Measurements from ENCODE around the gene TRAPPC2L. TPM values are rescaled to one million over a fixed set of nuclear protein-coding genes. Genes with fewer than 3 reads are reported as not detected.

Gene TRAPPC2L
- total and polyA plus RNA-seq, 2 experiments from 2014 or later: 30.9 to 114 TPM

- H3K27me3 ChIP-seq: no peaks in the 10 kb centered on the region
- no peaks in the 10 kb centered on the region for H3K36me3 ChIP-seq
- H3K4me3 ChIP-seq: no peak overlapping the region
- TF ChIP-seq CTCF (IDR thresholded peaks at IDR 0.05; ENCODE audit: low read depth, low read length): no peak
- no peaks in the 10 kb centered on the region for H3K9me3 ChIP-seq (ENCODE audit: low read depth)
- peaks cover 11% of the 10 kb centered on the region for H3K4me1 ChIP-seq (ENCODE audit: low read depth)
- H3K27ac ChIP-seq: no peak overlapping the region
- DNase-seq (ENCODE audit: low read depth in 1 of 2, low spot score in 1 of 2): no peak
Measured at GRCh38 chr16:88883946-88884345, 27.0 kb downstream of the TRAPPC2L start.

GRCh38 chr16:88884569-88885271, 27.8 kb downstream of the TRAPPC2L start:
- Histone ChIP-seq H3K27ac (no peak overlapping the region), H3K27me3 (no peaks in the 10 kb centered on the region), H3K9me3 (ENCODE audit: low read depth) (no peaks in the 10 kb centered on the region), H3K4me3 (no peak overlapping the region), H3K4me1 (ENCODE audit: low read depth) (peaks cover 11% of the 10 kb centered on the region), H3K36me3 (no peaks in the 10 kb centered on the region)
- TF ChIP-seq CTCF (IDR thresholded peaks at IDR 0.05; ENCODE audit: low read depth, low read length): no peak
- no peak for DNase-seq (ENCODE audit: low read depth in 1 of 2, low spot score in 1 of 2)

GRCh38 chr16:88885693-88886280, 28.9 kb downstream of the TRAPPC2L start:
- H3K27ac ChIP-seq: no peak overlapping the region
- no peaks in the 10 kb centered on the region for H3K36me3 ChIP-seq
- DNase-seq (ENCODE audit: low read depth in 1 of 2, low spot score in 1 of 2): no peak
- no peaks in the 10 kb centered on the region for H3K9me3 ChIP-seq (ENCODE audit: low read depth)
- H3K27me3 ChIP-seq: no peaks in the 10 kb centered on the region
- no peak overlapping the region for H3K4me3 ChIP-seq
- no peak for TF ChIP-seq CTCF (IDR thresholded peaks at IDR 0.05; ENCODE audit: low read depth, low read length)
- H3K4me1 ChIP-seq (ENCODE audit: low read depth): peaks cover 4% of the 10 kb centered on the region

GRCh38 chr16:88886420-88886844, 29.5 kb downstream of the TRAPPC2L start:
- Histone ChIP-seq H3K9me3 (ENCODE audit: low read depth) (no peaks in the 10 kb centered on the region), H3K27me3 (no peaks in the 10 kb centered on the region), H3K36me3 (no peaks in the 10 kb centered on the region), H3K4me1 (ENCODE audit: low read depth) (no peaks in the 10 kb centered on the region), H3K27ac (no peak overlapping the region), H3K4me3 (no peak overlapping the region)
- no peak for TF ChIP-seq CTCF (IDR thresholded peaks at IDR 0.05; ENCODE audit: low read depth, low read length)
- DNase-seq (ENCODE audit: low read depth in 1 of 2, low spot score in 1 of 2): no peak

- H3K27me3 ChIP-seq: no peaks in the 10 kb centered on the region
- TF ChIP-seq CTCF (IDR thresholded peaks at IDR 0.05; ENCODE audit: low read depth, low read length): no peak
- H3K4me3 ChIP-seq: no peak overlapping the region
- no peaks in the 10 kb centered on the region for H3K9me3 ChIP-seq (ENCODE audit: low read depth)
- H3K27ac ChIP-seq: no peak overlapping the region
- no peaks in the 10 kb centered on the region for H3K36me3 ChIP-seq
- DNase-seq (ENCODE audit: low read depth in 1 of 2, low spot score in 1 of 2): peak in 1 of 2 donors; percentile 55
- no peaks in the 10 kb centered on the region for H3K4me1 ChIP-seq (ENCODE audit: low read depth)
Measured at GRCh38 chr16:88886845-88887521, 30.1 kb downstream of the TRAPPC2L start.
